HG03039 (cell line): ENCODE measurements around the gene ZNF335.
A peak's percentile ranks its signal among the peaks of the same experiment; 100 is the strongest.
"Not testable (repeated sequence)": the region's sequence is repeated elsewhere in the genome, so short reads cannot be mapped to it uniquely, and the experiment has no call there.

Experiments
- ATAC-seq: cut with Tn5 transposase; IDR thresholded peaks from one replicate; pipeline ENCODE4 v1.9.1; 2021; ENCODE audit warnings: mild to moderate bottlenecking, moderate library complexity; ENCODE audit not compliant: unreplicated experiment

ZNF335 gene

GRCh38 chr20:45938727-45939438 lies 33.1 kb downstream of the ZNF335 start:
- ATAC-seq = no peak

GRCh38 chr20:45937765-45938164 lies 34.2 kb downstream of the ZNF335 start:
- ATAC-seq = no peak

- peak; percentile 20 for ATAC-seq
Measured at GRCh38 chr20:45935416-45936046, 36.5 kb downstream of the ZNF335 start.

GRCh38 chr20:45934586-45935415 lies 37.2 kb downstream of the ZNF335 start, which contains the start of gene PCIF1:
Gene PCIF1 (plus strand): TSS chr20:45934683. CDS start chr20:45939000, 4,317 bp downstream.
- ATAC-seq = peak; percentile 80

GRCh38 chr20:45934046-45934585 lies 37.9 kb downstream of the ZNF335 start:
- ATAC-seq = peak; percentile 6

GRCh38 chr20:45933266-45934045 lies 38.5 kb downstream of the ZNF335 start:
- ATAC-seq = no peak

- not testable (repeated sequence) for ATAC-seq
Measured at GRCh38 chr20:45931680-45932079, 40.3 kb downstream of the ZNF335 start.

- no peak for ATAC-seq
Measured at GRCh38 chr20:45927071-45927878, 44.7 kb downstream of the ZNF335 start.

- no peak for ATAC-seq
Measured at GRCh38 chr20:45926731-45927070, 45.3 kb downstream of the ZNF335 start.

GRCh38 chr20:45925821-45926506 lies 46.0 kb downstream of the ZNF335 start:
- ATAC-seq = no peak

- ATAC-seq = no peak
Measured at GRCh38 chr20:45924391-45925261, 47.4 kb downstream of the ZNF335 start.

GRCh38 chr20:45921337-45922189 lies 50.4 kb downstream of the ZNF335 start:
- ATAC-seq = no peak

- ATAC-seq = no peak
Measured at GRCh38 chr20:45920462-45921336, 51.3 kb downstream of the ZNF335 start.

GRCh38 chr20:45919542-45920399 lies 52.2 kb downstream of the ZNF335 start:
- ATAC-seq = no peak

GRCh38 chr20:45918779-45919537 lies 53.0 kb downstream of the ZNF335 start:
- no peak for ATAC-seq
